WTC11 (cell line): Measurements from ENCODE around the gene P2RX2. TPM values are rescaled to one million over a fixed set of nuclear protein-coding genes. Genes with fewer than 3 reads are reported as not detected.

ENCODE experiments used
- ATAC-seq: fragments of 200-7000 bp; cut with Tn5 transposase; 2 replicates; pipeline ENCODE4 v1.10.0; 2021; ENCODE audit warnings: mild to moderate bottlenecking, moderate library complexity
- CTCF ChIA-PET: fragments of 300-600 bp; sonication (Branson Sonifier 250); formaldehyde crosslinking; loops from one replicate; lab custom pipeline; 2021; ENCODE audit warnings: antibody characterized with exemption; lab: Charles Lee
- POLR2A ChIA-PET: fragments of 350-600 bp; sonication (Branson Sonifier 250); formaldehyde crosslinking; loops from one replicate; lab custom pipeline; 2021; ENCODE audit warnings: antibody characterized with exemption; lab: Charles Lee
- DNase-seq: peaks from one replicate; pipeline ENCODE4 v3.0.0; 2021; ENCODE audit warnings: low spot score
- H3K27ac Mint-ChIP-seq: 2 replicates; pipeline ENCODE4 v1.8.0; 2021; ENCODE audit warnings: mixed read lengths
- H3K27me3 Mint-ChIP-seq: 2 replicates; pipeline ENCODE4 v1.8.0; 2021; ENCODE audit warnings: low read depth, mild to moderate bottlenecking, moderate library complexity, mixed read lengths
- H3K36me3 Mint-ChIP-seq: 2 replicates; pipeline ENCODE4 v1.8.0; 2021; ENCODE audit warnings: mixed read lengths
- H3K4me1 Mint-ChIP-seq: 2 replicates; pipeline ENCODE4 v1.8.0; 2022; ENCODE audit warnings: mixed read lengths
- H3K4me3 Mint-ChIP-seq: 2 replicates; pipeline ENCODE4 v1.8.0; 2021; ENCODE audit warnings: mild to moderate bottlenecking, moderate library complexity, mixed read lengths
- H3K9me3 Mint-ChIP-seq: 2 replicates; pipeline ENCODE4 v1.8.0; 2021; ENCODE audit warnings: mixed read lengths
- CBFB ChIP-seq: sonication (generic); formaldehyde crosslinking; IDR thresholded peaks from 2 replicates; pipeline ENCODE4 v1.8.1; 2022; ENCODE audit warnings: mild to moderate bottlenecking, low read depth, missing genetic modification reagents
- CTCF ChIP-seq: fragments of 200-600 bp; IDR thresholded peaks from 2 replicates; pipeline ENCODE4 v1.8.0; 2022; ENCODE audit warnings: antibody characterized with exemption
- EMX1 ChIP-seq: fragments of 250-450 bp; sonication (Bioruptor Pico); IDR thresholded peaks from 2 replicates; pipeline ENCODE4 v1.8.0; 2021; ENCODE audit warnings: mild to moderate bottlenecking
- ERG ChIP-seq: fragments of 250-450 bp; sonication (Bioruptor Pico); IDR thresholded peaks from 2 replicates; pipeline ENCODE4 v1.8.0; 2021; ENCODE audit warnings: mild to moderate bottlenecking
- FOXP1 ChIP-seq: sonication (generic); formaldehyde crosslinking; IDR thresholded peaks from 2 replicates; pipeline ENCODE4 v1.8.0; 2022; ENCODE audit warnings: missing genetic modification reagents, mild to moderate bottlenecking, moderate library complexity, borderline replicate concordance
- JUN ChIP-seq: sonication (generic); formaldehyde crosslinking; IDR thresholded peaks from 2 replicates; pipeline ENCODE4 v1.8.0; 2023; ENCODE audit warnings: mild to moderate bottlenecking, missing genetic modification reagents
- MXD4 ChIP-seq: fragments of 250-450 bp; sonication (Bioruptor Pico); IDR thresholded peaks from 2 replicates; pipeline ENCODE4 v1.8.0; 2021; ENCODE audit warnings: mild to moderate bottlenecking, moderate library complexity, borderline replicate concordance
- NFATC4 ChIP-seq: fragments of 250-450 bp; sonication (Bioruptor Pico); IDR thresholded peaks from 2 replicates; pipeline ENCODE4 v1.9.0; 2021; ENCODE audit warnings: mild to moderate bottlenecking
- SOX15 ChIP-seq: fragments of 250-450 bp; sonication (Bioruptor Pico); IDR thresholded peaks from 2 replicates; pipeline ENCODE4 v1.9.0; 2021; ENCODE audit warnings: mild to moderate bottlenecking
- STAT6 ChIP-seq: sonication (generic); formaldehyde crosslinking; conservative IDR thresholded peaks from 2 replicates; pipeline ENCODE4 v1.8.1; 2023; ENCODE audit warnings: mild to moderate bottlenecking, low read depth, missing genetic modification reagents, moderate library complexity
- ZNF232 ChIP-seq: sonication (generic); formaldehyde crosslinking; IDR thresholded peaks from 2 replicates; pipeline ENCODE4 v1.8.0; 2022; ENCODE audit warnings: mild to moderate bottlenecking, missing genetic modification reagents
- ZNF317 ChIP-seq: sonication (generic); formaldehyde crosslinking; IDR thresholded peaks from 2 replicates; pipeline ENCODE4 v1.8.1; 2023; ENCODE audit warnings: low read depth, mild to moderate bottlenecking, moderate library complexity, missing genetic modification reagents, borderline replicate concordance
- ZNF512 ChIP-seq: sonication (generic); formaldehyde crosslinking; IDR thresholded peaks from 2 replicates; pipeline ENCODE4 v1.8.1; 2022; ENCODE audit warnings: missing genetic modification reagents, borderline replicate concordance
- total RNA-seq: library from RNA; stranded (reverse); gene quantifications from 3 replicates; pipeline ENCODE4 v1.2.3, GENCODE V29; 2021
- TF ChIP-seq, protein P1 (sequence below): sonication (generic); formaldehyde crosslinking; IDR thresholded peaks from 2 replicates; pipeline ENCODE4 v1.8.1; 2022; ENCODE audit warnings: low read depth, mild to moderate bottlenecking, moderate library complexity, missing genetic modification reagents, borderline replicate concordance
- TF ChIP-seq, protein P2 (sequence below): sonication (generic); formaldehyde crosslinking; IDR thresholded peaks from 2 replicates; pipeline ENCODE4 v1.8.1; 2022; ENCODE audit warnings: mild to moderate bottlenecking, missing genetic modification reagents, moderate library complexity, borderline replicate concordance
- TF ChIP-seq, protein P3 (sequence below): sonication (generic); formaldehyde crosslinking; IDR thresholded peaks from 2 replicates; pipeline ENCODE4 v1.8.1; 2023; ENCODE audit warnings: mild to moderate bottlenecking, missing genetic modification reagents

Gene P2RX2
- total RNA-seq, 1 experiment from 2014 or later = 2.1 TPM

DNA sequence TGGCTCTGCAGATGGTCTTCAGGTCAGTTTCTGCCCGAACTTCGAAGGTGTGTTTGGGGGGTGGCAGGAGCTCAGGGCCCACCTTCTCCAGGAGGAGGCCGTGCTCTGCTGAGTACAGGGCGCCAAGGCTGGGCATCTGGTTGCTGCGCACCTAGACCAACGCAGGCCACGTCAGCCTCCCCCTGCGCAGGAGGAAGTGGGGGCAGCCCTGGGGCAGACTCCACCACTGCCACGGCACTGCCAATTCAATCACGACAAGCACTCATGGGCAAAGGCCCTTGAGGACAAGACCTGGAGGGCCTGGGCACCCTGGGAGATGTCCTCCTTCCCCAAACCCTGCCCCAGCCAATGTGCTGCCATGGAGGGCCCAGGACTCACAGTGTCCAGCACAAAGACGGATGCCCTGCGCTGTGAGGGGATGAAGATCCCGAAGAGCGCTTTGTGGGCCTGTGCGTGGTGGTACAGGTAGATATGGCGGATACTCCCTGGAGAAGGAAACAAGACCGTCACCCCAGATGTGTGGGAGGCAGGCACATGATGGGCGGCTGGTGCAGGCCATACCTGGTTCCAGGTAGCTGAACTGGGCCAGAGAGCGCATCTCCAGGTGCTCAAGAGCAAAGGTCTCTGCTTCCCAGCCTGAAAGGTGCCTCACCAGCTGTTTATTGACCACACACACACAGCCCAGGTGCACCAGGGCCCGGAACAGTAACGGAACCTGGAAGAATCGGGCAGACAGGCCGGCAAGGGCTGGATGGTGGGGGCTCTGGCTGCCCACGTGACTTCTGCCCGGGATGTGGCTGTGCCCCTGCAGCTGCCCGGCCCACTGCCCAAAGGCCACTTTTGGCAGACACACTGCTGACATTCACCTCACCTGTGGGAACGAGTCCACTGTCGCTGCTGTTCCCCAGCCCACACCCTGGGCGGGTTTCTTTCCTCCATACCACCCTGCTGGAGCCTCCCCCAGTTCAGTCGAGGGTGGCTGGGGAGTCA lies 24.6 kb downstream of the P2RX2 start (continued):
- TF ChIP-seq NFATC4 (no peak), ERG (CRISPR knock-in tag) (no peak)

GRCh38 chr12:132646850-132647249 lies 28.3 kb downstream of the P2RX2 start:
- POLR2A ChIA-PET = no interaction called here
- Mint-ChIP-seq H3K27ac (no peak overlapping the region), H3K4me3 (no peak overlapping the region)
- TF ChIP-seq JUN (CRISPR knock-in tag) = no peak
- TF ChIP-seq ZNF512 (CRISPR knock-in tag) = no peak
- TF ChIP-seq, protein P1, sequence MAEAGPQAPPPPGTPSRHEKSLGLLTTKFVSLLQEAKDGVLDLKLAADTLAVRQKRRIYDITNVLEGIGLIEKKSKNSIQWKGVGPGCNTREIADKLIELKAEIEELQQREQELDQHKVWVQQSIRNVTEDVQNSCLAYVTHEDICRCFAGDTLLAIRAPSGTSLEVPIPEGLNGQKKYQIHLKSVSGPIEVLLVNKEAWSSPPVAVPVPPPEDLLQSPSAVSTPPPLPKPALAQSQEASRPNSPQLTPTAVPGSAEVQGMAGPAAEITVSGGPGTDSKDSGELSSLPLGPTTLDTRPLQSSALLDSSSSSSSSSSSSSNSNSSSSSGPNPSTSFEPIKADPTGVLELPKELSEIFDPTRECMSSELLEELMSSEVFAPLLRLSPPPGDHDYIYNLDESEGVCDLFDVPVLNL (CRISPR knock-in tag) = no peak
- TF ChIP-seq, protein P2, sequence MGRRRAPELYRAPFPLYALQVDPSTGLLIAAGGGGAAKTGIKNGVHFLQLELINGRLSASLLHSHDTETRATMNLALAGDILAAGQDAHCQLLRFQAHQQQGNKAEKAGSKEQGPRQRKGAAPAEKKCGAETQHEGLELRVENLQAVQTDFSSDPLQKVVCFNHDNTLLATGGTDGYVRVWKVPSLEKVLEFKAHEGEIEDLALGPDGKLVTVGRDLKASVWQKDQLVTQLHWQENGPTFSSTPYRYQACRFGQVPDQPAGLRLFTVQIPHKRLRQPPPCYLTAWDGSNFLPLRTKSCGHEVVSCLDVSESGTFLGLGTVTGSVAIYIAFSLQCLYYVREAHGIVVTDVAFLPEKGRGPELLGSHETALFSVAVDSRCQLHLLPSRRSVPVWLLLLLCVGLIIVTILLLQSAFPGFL (CRISPR knock-in tag) = no peak
- TF ChIP-seq, protein P3, sequence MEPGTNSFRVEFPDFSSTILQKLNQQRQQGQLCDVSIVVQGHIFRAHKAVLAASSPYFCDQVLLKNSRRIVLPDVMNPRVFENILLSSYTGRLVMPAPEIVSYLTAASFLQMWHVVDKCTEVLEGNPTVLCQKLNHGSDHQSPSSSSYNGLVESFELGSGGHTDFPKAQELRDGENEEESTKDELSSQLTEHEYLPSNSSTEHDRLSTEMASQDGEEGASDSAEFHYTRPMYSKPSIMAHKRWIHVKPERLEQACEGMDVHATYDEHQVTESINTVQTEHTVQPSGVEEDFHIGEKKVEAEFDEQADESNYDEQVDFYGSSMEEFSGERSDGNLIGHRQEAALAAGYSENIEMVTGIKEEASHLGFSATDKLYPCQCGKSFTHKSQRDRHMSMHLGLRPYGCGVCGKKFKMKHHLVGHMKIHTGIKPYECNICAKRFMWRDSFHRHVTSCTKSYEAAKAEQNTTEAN (CRISPR knock-in tag) = no peak
- no peak for TF ChIP-seq ZNF317
- no peak for TF ChIP-seq STAT6 (CRISPR knock-in tag)
- no peak for TF ChIP-seq FOXP1 (CRISPR knock-in tag)
- no peak for TF ChIP-seq CTCF
- TF ChIP-seq MXD4 (CRISPR knock-in tag) = no peak
- TF ChIP-seq ZNF232 (CRISPR knock-in tag) = no peak
- TF ChIP-seq SOX15 (CRISPR knock-in tag) = no peak
- TF ChIP-seq EMX1 (CRISPR knock-in tag) = no peak
- no peak for TF ChIP-seq CBFB (CRISPR knock-in tag)
- TF ChIP-seq, all 79 proteins: peak for 0
- CTCF ChIA-PET = no interaction called here
- Mint-ChIP-seq H3K27me3 (no peaks in the 10 kb centered on the region), H3K9me3 (no peaks in the 10 kb centered on the region), H3K36me3 (peaks cover 57% of the 10 kb centered on the region), H3K4me1 (no peaks in the 10 kb centered on the region)
- DNase-seq (no peak), ATAC-seq (no peak)
